Middle frontal gyrus (tissue), 1 donor: ENCODE results near the gene LIM2.
"Not testable (repeated sequence)": the region's sequence is repeated elsewhere in the genome, so short reads cannot be mapped to it uniquely, and the experiment has no call there.

Source experiments
- DNase-seq: peaks from one replicate; pipeline ENCODE4 v3.0.0-alpha.2; 2015; ENCODE audit warnings: low spot score; ENCODE audit errors: extremely low spot score

The LIM2 gene

GRCh38 chr19:51387924-51388389 is at the start of gene LIM2:
LIM2 (minus strand) TSS chr19:51387974; CDS start chr19:51387443, 531 bp downstream.
- no peak for DNase-seq

- no peak for DNase-seq
These were observed 46.7 kb upstream of the LIM2 start for GRCh38 chr19:51434456-51434855.

- no peak for DNase-seq
These were observed 45.3 kb upstream of the LIM2 start for GRCh38 chr19:51433043-51433442.

GRCh38 chr19:51431124-51431523 is 43.4 kb upstream of the LIM2 start:
- DNase-seq, result no peak

- no peak for DNase-seq
These were observed 42.4 kb upstream of the LIM2 start for GRCh38 chr19:51430221-51430620.

- no peak for DNase-seq
These were observed 39.4 kb upstream of the LIM2 start for GRCh38 chr19:51427201-51427600.

- peak; percentile 15 for DNase-seq
These were observed 34.3 kb upstream of the LIM2 start for GRCh38 chr19:51422053-51422448.

GRCh38 chr19:51421229-51422052 is 33.7 kb upstream of the LIM2 start:
- DNase-seq, result no peak

- DNase-seq, result not testable (repeated sequence)
These were observed 32.7 kb upstream of the LIM2 start for GRCh38 chr19:51420511-51420910.

GRCh38 chr19:51418707-51419106 is 30.9 kb upstream of the LIM2 start:
- DNase-seq, result no peak

GRCh38 chr19:51417810-51418157 is 30.0 kb upstream of the LIM2 start:
- no peak for DNase-seq

- DNase-seq, result no peak
These were observed 29.5 kb upstream of the LIM2 start, which contains the start of gene SIGLEC10 for GRCh38 chr19:51417107-51417809. SIGLEC10 (minus strand) TSS chr19:51417642; CDS start chr19:51417581, 61 bp downstream.

- not testable (repeated sequence) for DNase-seq
These were observed 28.6 kb upstream of the LIM2 start for GRCh38 chr19:51416422-51416821.

GRCh38 chr19:51415187-51415586 is 27.4 kb upstream of the LIM2 start:
- no peak for DNase-seq

GRCh38 chr19:51410950-51411748 is 23.4 kb upstream of the LIM2 start:
- no peak for DNase-seq

GRCh38 chr19:51407511-51408131 is 19.8 kb upstream of the LIM2 start:
- no peak for DNase-seq

GRCh38 chr19:51402117-51402516 is 14.3 kb upstream of the LIM2 start:
- DNase-seq, result no peak

GRCh38 chr19:51399936-51400335 is 12.2 kb upstream of the LIM2 start:
- not testable (repeated sequence) for DNase-seq

GRCh38 chr19:51399231-51399630 is 11.5 kb upstream of the LIM2 start:
- DNase-seq, result no peak

- DNase-seq, result no peak
These were observed 10.4 kb upstream of the LIM2 start for GRCh38 chr19:51398096-51398704.

GRCh38 chr19:51397453-51397852 is 9.7 kb upstream of the LIM2 start:
- DNase-seq, result not testable (repeated sequence)
